ENCODE measurements around the gene ADPRHL1.

GRCh38 chr13:113354831-113355610 is 98.3 kb downstream of the ADPRHL1 start:
- TF ChIP-seq POLR2A (IDR thresholded peaks at IDR 0.05; ENCODE audit: low read depth, low read length) (no peak), POLR2AphosphoS5 (IDR thresholded peaks at IDR 0.05; ENCODE audit: low read depth, low read length) (no peak), TAF1 (IDR thresholded peaks at IDR 0.05; ENCODE audit: low read depth, low read length) (no peak)
